Natural killer cell (primary cell): ENCODE results near the gene NAB2. TPM values are rescaled to one million over a fixed set of nuclear protein-coding genes. Genes with fewer than 3 reads are reported as not detected.

Experiments used
- ATAC-seq, 3 donors: fragments of 150-1000 bp in 2 of 3; fragments of 200-7000 bp in 1 of 3; cut with Tn5 transposase; 1 replicate in 1 of 3; 2 replicates in 2 of 3; pipeline ENCODE4 v1.10.0; 2021; ENCODE audit warnings: mild to moderate bottlenecking in 2 of 3, moderate library complexity in 2 of 3
- DNase-seq, 2 donors: peaks; one replicate each; pipeline versions ENCODE4 v3.0.0 to v3.0.0-alpha.2; 2013 to 2021; ENCODE audit warnings: mixed read lengths in 1 of 2
- H3K27ac ChIP-seq: one replicate; pipeline ENCODE4 v1.5.1; 2013; ENCODE audit warnings: mild to moderate bottlenecking, low read length
- H3K27me3 ChIP-seq: one replicate; pipeline ENCODE4 v1.6.1; 2013; ENCODE audit warnings: low read length; ENCODE audit not compliant: control insufficient read depth, insufficient read depth
- H3K36me3 ChIP-seq: one replicate; pipeline ENCODE4 v1.6.1; 2013; ENCODE audit warnings: low read length; ENCODE audit not compliant: control insufficient read depth, insufficient read depth
- H3K4me1 ChIP-seq: one replicate; pipeline ENCODE4 v1.6.1; 2013; ENCODE audit warnings: low read length; ENCODE audit not compliant: control insufficient read depth, insufficient read depth
- H3K4me3 ChIP-seq: one replicate; pipeline ENCODE4 v1.5.1; 2013; ENCODE audit warnings: low read length
- H3K9me3 ChIP-seq: one replicate; pipeline ENCODE4 v1.6.1; 2013; ENCODE audit warnings: low read length; ENCODE audit not compliant: control insufficient read depth, insufficient read depth
- H3K27ac Mint-ChIP-seq, 2 donors: one replicate each; pipeline ENCODE4 v1.8.0; 2022; ENCODE audit warnings: mild to moderate bottlenecking in 2 of 2, mixed read lengths in 2 of 2, moderate library complexity in 1 of 2
- H3K27me3 Mint-ChIP-seq, 2 donors: one replicate each; pipeline ENCODE4 v1.8.0; 2022; ENCODE audit warnings: low read depth in 2 of 2, mixed read lengths in 2 of 2
- H3K36me3 Mint-ChIP-seq: one replicate; pipeline ENCODE4 v1.8.0; 2022; ENCODE audit warnings: mixed read lengths
- H3K4me1 Mint-ChIP-seq, 2 donors: one replicate each; pipeline ENCODE4 v1.8.0; 2022; ENCODE audit warnings: mixed read lengths in 2 of 2
- H3K4me3 Mint-ChIP-seq: one replicate; pipeline ENCODE4 v1.8.0; 2022; ENCODE audit warnings: mild to moderate bottlenecking, moderate library complexity, mixed read lengths
- H3K9me3 Mint-ChIP-seq, 2 donors: one replicate each; pipeline ENCODE4 v1.8.0; 2022; ENCODE audit warnings: mixed read lengths in 2 of 2
- CTCF ChIP-seq: fragments of 200-600 bp; IDR thresholded peaks from one replicate; pipeline ENCODE4 v1.8.0; 2022; ENCODE audit warnings: antibody characterized with exemption
- WGBS: methylation state at CpG from one replicate; pipeline ENCODE4 v1.1.7; 2013; ENCODE audit warnings: missing lambda C conversion rate; ENCODE audit not compliant: insufficient coverage; 5-methylcytosine and 5-hydroxymethylcytosine counted together
- intact Hi-C: fragments of 100-400 bp; cut with micrococcal nuclease; formaldehyde crosslinking; loops from one replicate; pipeline ENCODE4 v1.14.2; 2022
- total RNA-seq, 4 donors: library from RNA; stranded (reverse); fragments of 120-200 nt in 1 of 4; gene quantifications; one replicate each; pipeline versions ENCODE4 v1.2.3 to v1.2.4, GENCODE V29; 2013 to 2022

NAB2 gene
- total RNA-seq, 3 donors from 2014 or later (not counting 1 experiment from before 2014, with no cell fraction given): 4.2 to 7.0 (median 5.4) TPM

GRCh38 chr12:57079821-57080220 lies 9.1 kb upstream of the NAB2 start:
- ATAC-seq: no peak
- Histone ChIP-seq H3K4me3 (no peak overlapping the region), H3K27me3 (no peaks in the 10 kb centered on the region), H3K36me3 (no peaks in the 10 kb centered on the region), H3K27ac (peak overlapping the region; percentile 80), H3K4me1 (peaks cover 12% of the 10 kb centered on the region), H3K9me3 (no peaks in the 10 kb centered on the region)
- H3K36me3 Mint-ChIP-seq: no peaks in the 10 kb centered on the region
- intact Hi-C loops: loop anchor here (1.0 to 2.0 kb wide), 3 partner anchors 8 to 33 kb away; no protein-coding TSS in a partner anchor
- TF ChIP-seq CTCF: no peak
- 100% methylated on average over 1 of the region's 1 CpG for WGBS
- H3K4me1 Mint-ChIP-seq: peaks cover 11 to 13% of the 10 kb centered on the region in 2 donors
- no peak for DNase-seq
- no peaks in the 10 kb centered on the region for H3K9me3 Mint-ChIP-seq
- H3K27ac Mint-ChIP-seq: peak overlapping the region; percentile 97 to 99
- H3K4me3 Mint-ChIP-seq: peak overlapping the region; percentile 57
- H3K27me3 Mint-ChIP-seq: no peaks in the 10 kb centered on the region

- H3K9me3 Mint-ChIP-seq: no peaks in the 10 kb centered on the region
- peaks cover 11 to 16% of the 10 kb centered on the region in 2 donors for H3K4me1 Mint-ChIP-seq
- no peak for TF ChIP-seq CTCF
- H3K9me3 ChIP-seq: no peaks in the 10 kb centered on the region
- H3K36me3 Mint-ChIP-seq: no peaks in the 10 kb centered on the region
- intact Hi-C loops: no loop called here
- H3K27ac ChIP-seq: no peak overlapping the region
- H3K36me3 ChIP-seq: no peaks in the 10 kb centered on the region
- H3K4me3 ChIP-seq: no peak overlapping the region
- H3K27me3 Mint-ChIP-seq: no peaks in the 10 kb centered on the region
- ATAC-seq: no peak
- H3K4me1 ChIP-seq: peaks cover 14% of the 10 kb centered on the region
- H3K27ac Mint-ChIP-seq: no peak overlapping the region
- 71% methylated on average over 1 of the region's 1 CpG for WGBS
- no peaks in the 10 kb centered on the region for H3K27me3 ChIP-seq
- DNase-seq: no peak
- H3K4me3 Mint-ChIP-seq: no peak overlapping the region
Observed at GRCh38 chr12:57080855-57081254, 8.1 kb upstream of the NAB2 start.

- no peak for ATAC-seq
- H3K4me3 ChIP-seq: no peak overlapping the region
- whole genome bisulfite sequencing: 37% methylated on average over 11 of the region's 12 CpGs
Observed at GRCh38 chr12:57085999-57086492, 2.9 kb upstream of the NAB2 start.

More at GRCh38 chr12:57085999-57086492, 2.9 kb upstream of the NAB2 start:
- Mint-ChIP-seq H3K4me3 (peak overlapping the region; percentile 96), H3K27me3 (no peaks in the 10 kb centered on the region), H3K27ac (peak overlapping the region; percentile 92 to 95), H3K4me1 (peaks cover 23 to 37% of the 10 kb centered on the region in 2 donors), H3K9me3 (no peaks in the 10 kb centered on the region), H3K36me3 (no peaks in the 10 kb centered on the region)
- Histone ChIP-seq H3K36me3 (no peaks in the 10 kb centered on the region), H3K4me1 (peaks cover 40% of the 10 kb centered on the region), H3K9me3 (no peaks in the 10 kb centered on the region), H3K27me3 (no peaks in the 10 kb centered on the region), H3K27ac (peak overlapping the region; percentile 100)
- DNase-seq: peak in 1 of 2 donors; percentile 44
- intact Hi-C loops: loop anchor here (2.0 kb wide), 1 partner anchor 27 kb away; no protein-coding TSS in a partner anchor
- no peak for TF ChIP-seq CTCF
